ENCODE data around the gene NUTF2. TPM values are rescaled to one million over a fixed set of nuclear protein-coding genes. Genes with fewer than 3 reads are reported as not detected.

NUTF2 gene
- total RNA-seq, 1 experiment from 2014 or later, result 200 TPM

- Mint-ChIP-seq H3K36me3 (peaks cover 18% of the 10 kb centered on the region), H3K9me3 (no peaks in the 10 kb centered on the region), H3K27me3 (ENCODE audit: low read depth) (no peaks in the 10 kb centered on the region), H3K4me3 (no peak overlapping the region), H3K4me1 (peaks cover 5% of the 10 kb centered on the region), H3K27ac (peak overlapping the region; percentile 41; the same call in 1 of the 2 replicates)
- TF ChIP-seq E2F4 (CRISPR knock-in tag; IDR thresholded peaks at IDR 0.05; ENCODE audit: borderline replicate concordance, low read depth) (no peak), ETV6 (CRISPR knock-in tag; IDR thresholded peaks at IDR 0.05) (no peak), SP1 (CRISPR knock-in tag; conservative IDR thresholded peaks at IDR 0.05) (no peak), TCF7 (CRISPR knock-in tag; IDR thresholded peaks at IDR 0.05; ENCODE audit: low read depth) (no peak), NR1H2 (CRISPR knock-in tag; IDR thresholded peaks at IDR 0.05) (no peak), MAX (CRISPR knock-in tag; IDR thresholded peaks at IDR 0.05) (no peak), ZNF396 (CRISPR knock-in tag; IDR thresholded peaks at IDR 0.05; ENCODE audit: borderline replicate concordance) (no peak), ARID4B (CRISPR knock-in tag; IDR thresholded peaks at IDR 0.05; ENCODE audit: borderline replicate concordance) (no peak), JUN (CRISPR knock-in tag; IDR thresholded peaks at IDR 0.05) (no peak), ZNF425 (CRISPR knock-in tag; conservative IDR thresholded peaks at IDR 0.05) (no peak)
- no peak for DNase-seq (ENCODE audit: low spot score)
- POLR2A ChIA-PET, result no interaction called here
- CTCF ChIA-PET, result interaction anchor here (0.7 to 3.6 kb wide), 2 partner anchors 15 to 163 kb away, joined by 3 to 19 read pairs; no protein-coding TSS in a partner anchor
- ATAC-seq, result no peak
Measured at GRCh38 chr16:67801241-67801640, 45.5 kb upstream of the NUTF2 start.

GRCh38 chr16:67801883-67802282 lies 44.9 kb upstream of the NUTF2 start:
- Mint-ChIP-seq H3K36me3 (peaks cover 18% of the 10 kb centered on the region), H3K27me3 (ENCODE audit: low read depth) (no peaks in the 10 kb centered on the region), H3K4me3 (no peak overlapping the region), H3K27ac (no peak overlapping the region), H3K9me3 (no peaks in the 10 kb centered on the region), H3K4me1 (peaks cover 5% of the 10 kb centered on the region)
- DNase-seq (ENCODE audit: low spot score) (no peak), ATAC-seq (no peak)
- POLR2A ChIA-PET, result interaction anchor here (0.5 to 0.7 kb wide), 2 partner anchors 102 to 647 kb away, joined by 4 read pairs; no protein-coding TSS in a partner anchor
- CTCF ChIA-PET, result interaction anchor here (0.7 to 3.6 kb wide), 2 partner anchors 14 to 162 kb away, joined by 3 to 19 read pairs; no protein-coding TSS in a partner anchor
- TF ChIP-seq MXD4 (CRISPR knock-in tag; IDR thresholded peaks at IDR 0.05; ENCODE audit: borderline replicate concordance) (no peak), MYBL2 (CRISPR knock-in tag; IDR thresholded peaks at IDR 0.05) (no peak), ZNF263 (CRISPR knock-in tag; IDR thresholded peaks at IDR 0.05; ENCODE audit: low read depth) (no peak), NR2C2 (CRISPR knock-in tag; IDR thresholded peaks at IDR 0.05) (no peak), CREM (CRISPR knock-in tag; IDR thresholded peaks at IDR 0.05) (no peak), ATF6 (CRISPR knock-in tag; IDR thresholded peaks at IDR 0.05) (no peak), NFE2L1 (CRISPR knock-in tag; IDR thresholded peaks at IDR 0.05) (no peak), RELA (CRISPR knock-in tag; IDR thresholded peaks at IDR 0.05; ENCODE audit: borderline replicate concordance) (no peak), E2F1 (CRISPR knock-in tag; IDR thresholded peaks at IDR 0.05) (no peak), STAT6 (CRISPR knock-in tag; conservative IDR thresholded peaks at IDR 0.05; ENCODE audit: low read depth) (no peak), ATF3 (CRISPR knock-in tag; conservative IDR thresholded peaks at IDR 0.05) (no peak)

Measured in WTC11 (cell line).